Globus pallidus (tissue), 1 donor: ENCODE results near the gene URB1.
A peak's percentile ranks its signal among the peaks of the same experiment; 100 is the strongest.
"Not testable (repeated sequence)": the region's sequence is repeated elsewhere in the genome, so short reads cannot be mapped to it uniquely, and the experiment has no call there.

Experiments
- DNase-seq: peaks from one replicate; pipeline ENCODE4 v3.0.0-alpha.2; 2015; ENCODE audit warnings: low spot score

Gene URB1

DNA sequence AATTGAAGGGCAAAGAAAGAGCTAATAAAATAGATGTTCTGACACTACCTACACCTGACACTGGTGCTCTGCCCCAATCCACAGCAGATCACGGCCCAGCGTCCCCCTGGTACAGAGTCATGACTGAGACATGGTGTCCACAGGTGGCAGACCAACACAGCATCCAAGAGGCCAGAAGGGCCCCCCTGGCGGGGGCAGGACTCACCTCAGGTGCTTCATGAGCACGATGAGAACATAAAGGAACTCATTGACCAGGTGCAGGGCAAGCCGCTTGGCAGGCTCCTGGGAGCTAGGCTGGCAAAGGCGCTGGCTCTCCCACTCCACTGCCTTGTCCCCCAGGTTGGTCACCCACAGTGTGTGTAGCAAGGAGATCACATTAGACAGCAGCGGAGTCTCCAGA is 73.8 kb downstream of the URB1 start:
- no peak for DNase-seq

DNA sequence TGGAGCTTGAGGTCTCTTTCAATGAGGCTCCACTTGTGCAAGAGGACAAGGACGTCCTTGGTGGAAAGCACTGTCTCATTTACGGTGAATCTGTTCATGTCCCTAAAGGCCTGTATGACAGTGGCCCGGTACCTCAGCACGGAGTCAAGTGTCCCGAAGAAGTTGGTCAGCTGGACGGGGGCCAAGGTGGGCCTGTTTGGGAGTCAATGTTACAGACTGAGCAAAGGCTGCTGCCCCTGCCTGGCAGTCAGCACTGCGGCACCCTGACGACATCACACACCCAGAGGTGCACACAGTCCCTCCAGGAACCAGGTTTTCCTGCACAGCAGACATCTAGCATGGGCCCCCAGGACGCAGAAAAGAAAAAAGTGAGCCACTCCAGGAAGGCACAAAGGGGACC is 75.1 kb downstream of the URB1 start:
- DNase-seq: no peak

DNA sequence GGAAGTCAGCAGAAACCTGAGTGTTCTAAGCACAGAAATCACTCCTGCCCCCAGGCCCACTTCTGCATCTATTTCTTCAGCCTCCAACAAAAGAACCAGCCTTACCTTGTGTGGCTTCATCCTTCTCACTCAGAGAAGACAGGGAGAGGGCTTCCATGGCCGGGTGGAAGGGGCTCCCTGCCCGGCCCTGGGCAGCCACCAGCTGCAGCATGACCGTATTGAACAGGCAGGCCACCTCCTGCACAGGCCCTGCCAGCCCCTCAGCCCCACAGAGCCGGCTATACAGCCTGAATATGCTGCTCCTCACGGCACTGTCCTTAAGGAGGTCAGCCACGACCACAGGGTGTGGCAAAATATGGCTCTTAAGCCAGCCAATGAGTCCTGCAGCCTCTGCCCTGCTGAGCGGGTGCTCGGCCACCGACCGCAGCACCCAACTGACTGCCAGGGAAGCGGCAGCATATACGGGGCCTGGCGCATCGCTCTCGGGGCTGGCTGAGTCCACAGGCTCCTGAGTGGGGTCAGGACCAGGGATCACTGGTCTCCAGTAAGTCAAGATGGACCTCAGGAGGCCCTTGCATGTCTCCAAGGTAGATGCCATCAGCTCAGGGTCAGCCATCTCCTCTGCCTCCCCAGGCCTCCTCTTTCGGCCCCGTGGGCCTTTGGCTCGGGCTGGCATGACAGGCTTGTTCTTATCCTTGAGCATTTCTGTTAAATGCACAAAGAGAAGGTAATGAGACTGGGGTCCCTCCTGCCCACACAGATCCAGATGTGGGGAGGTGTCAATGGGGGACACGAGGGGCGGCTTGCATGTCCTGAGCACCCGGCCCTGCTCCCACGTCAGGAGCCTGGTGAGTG is 76.2 kb downstream of the URB1 start:
- DNase-seq: no peak

DNA sequence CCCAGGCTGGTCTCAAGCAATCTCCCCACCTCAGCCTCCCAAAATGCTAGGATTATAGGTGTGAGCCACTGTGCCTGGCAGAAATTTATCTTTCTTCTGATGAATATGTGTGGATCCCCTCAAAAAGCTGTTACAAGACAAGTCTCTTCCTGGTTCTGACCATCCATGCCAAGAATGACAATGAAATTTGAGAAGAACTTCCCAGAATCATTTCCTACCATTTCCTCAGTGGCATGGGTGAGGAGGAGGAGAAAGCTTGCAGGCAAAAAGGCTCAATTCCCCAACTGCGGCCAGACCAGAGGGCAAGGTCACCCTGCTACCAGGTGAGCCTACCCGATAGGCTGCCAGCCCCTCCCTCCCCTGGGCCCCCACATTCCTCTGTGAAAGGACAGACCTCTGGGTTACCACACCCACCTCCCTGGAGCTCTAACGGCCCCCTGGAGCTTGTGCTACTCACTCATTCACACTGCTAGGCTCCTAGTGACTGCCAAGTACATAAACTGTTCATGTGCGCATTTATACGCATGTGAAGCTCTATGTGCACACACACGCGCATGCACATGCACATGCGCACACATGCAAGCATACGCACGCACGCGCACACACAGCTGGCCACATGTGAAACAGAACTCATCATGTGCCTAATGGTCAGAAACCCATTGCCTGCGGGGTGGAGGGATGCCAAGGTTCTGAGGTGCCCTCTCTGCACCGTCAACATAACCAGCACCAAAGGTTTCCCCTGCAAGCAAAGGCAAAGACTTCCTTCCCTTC is 77.1 kb downstream of the URB1 start:
- DNase-seq: no peak

DNA sequence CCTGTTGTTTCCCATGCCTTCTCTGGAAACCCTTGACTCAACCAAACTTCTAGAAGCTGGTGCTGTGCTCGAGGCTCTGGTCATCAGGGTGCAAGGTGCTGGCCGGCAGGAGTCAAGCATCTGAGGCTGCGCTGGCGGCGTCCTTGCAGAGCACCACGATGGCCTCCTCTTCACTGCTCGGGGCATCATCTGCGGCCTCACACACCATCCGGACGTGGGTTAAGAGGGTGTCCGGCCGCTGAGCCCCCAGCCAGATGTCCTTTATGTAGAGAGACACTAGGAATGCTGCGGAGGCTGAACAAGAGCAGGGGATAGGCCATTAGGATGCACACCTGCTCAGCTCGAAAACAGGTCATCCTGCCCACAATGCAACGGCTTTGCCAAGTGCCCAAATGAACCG is 78.0 kb downstream of the URB1 start:
- DNase-seq: no peak

DNA sequence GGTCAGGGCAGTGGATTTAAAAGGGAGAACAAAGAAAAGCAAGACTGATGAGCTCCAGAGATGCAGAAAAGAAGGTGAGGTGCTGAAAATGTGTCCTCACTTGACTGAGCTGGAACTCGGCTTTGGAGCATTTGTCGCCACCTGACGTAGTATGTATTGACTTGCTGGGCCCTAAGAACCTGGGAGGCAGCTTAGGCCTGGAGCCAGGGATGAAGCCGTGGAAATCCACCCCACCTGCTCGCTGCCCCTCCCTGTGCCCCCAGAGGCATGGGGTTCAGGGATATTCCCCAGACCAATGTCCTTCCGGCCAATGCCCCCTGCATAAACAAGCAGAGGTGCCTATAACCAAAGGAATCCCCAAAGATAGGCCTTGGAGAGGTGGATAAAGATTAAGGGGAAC is 79.8 kb downstream of the URB1 start:
- DNase-seq: no peak

DNA sequence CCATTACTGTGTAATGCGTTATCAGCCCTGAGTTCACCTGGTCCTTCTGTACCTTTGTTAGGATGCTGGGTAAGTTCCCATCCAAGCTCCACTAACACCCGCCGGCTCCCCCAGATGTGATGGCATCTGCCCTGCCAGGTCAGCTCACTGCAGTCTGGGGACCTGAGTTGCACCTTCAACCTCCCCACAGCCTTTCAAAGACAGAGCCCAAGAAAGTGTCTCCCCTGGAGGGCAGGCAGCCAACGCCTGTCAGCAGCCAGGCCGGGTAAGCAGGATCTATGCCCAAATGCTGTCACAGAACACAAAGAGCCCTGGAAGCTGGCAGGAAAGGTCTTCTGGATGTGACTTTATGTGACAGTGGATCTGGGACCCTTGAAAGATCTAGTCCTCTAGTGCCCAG is 80.5 kb downstream of the URB1 start:
- no peak for DNase-seq

DNA sequence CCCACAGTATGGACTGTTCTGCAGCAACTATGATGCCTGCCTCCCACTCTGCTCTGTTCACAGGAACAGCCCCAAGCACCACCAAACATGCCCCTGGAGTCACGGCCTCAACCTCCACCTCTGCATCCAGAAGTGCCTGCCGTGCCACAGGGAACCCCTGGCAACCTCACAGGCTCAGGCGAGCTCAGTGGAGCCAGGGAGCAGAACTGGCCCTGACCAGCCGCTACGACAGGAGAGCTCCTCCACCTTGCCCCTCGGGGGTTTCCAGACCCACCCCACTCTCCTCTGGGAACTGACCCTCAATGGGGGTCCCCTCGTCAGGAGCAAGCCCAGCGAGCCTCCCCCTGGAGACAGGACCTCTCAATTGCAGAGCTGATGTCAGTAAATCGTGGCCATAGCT is 81.2 kb downstream of the URB1 start:
- DNase-seq: no peak

DNA sequence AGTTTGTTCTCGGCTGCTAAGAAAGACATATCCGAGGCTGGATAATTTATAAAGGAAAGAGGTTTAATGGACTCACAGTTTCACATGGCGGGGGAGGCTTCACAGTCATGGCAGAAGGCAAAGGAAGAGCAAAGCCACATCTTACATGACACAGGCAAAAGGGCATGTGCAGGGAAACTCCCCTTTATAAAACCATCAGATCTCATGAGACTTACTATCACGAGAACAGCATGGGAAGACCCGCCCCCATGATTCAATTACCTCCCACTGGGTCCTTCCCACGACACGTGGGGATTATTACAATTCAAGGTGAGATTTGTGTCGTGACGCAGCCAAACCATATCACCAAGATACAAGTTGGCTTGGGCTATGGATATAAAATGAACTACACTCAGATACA is 81.8 kb downstream of the URB1 start:
- not testable (repeated sequence) for DNase-seq

DNA sequence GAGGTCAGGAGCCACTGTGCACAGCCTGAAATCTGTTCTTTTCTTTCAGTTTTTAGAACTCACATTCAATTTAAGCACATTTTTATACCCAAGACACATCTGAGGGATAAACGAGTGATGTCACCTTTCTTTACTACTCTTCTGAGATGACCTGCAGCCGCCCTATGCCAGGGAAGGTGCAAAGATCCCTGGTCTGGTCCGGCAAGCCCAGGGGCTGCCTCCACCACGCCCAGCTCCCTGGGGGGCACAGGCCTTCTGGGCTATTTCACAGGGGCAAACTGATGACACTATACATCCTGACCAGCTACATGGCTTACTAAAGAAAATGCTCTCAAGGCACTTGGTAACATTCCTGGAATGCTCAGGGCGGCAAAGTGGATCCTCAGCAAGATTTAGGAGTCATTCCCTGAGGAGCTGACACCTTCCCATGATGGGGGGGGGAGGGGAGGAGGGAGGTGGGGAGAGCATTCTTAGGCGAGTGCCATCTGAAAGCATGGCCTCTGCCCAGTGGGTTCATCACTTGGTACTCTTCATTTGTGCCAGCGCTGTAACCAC is 82.8 kb downstream of the URB1 start:
- no peak for DNase-seq

DNA sequence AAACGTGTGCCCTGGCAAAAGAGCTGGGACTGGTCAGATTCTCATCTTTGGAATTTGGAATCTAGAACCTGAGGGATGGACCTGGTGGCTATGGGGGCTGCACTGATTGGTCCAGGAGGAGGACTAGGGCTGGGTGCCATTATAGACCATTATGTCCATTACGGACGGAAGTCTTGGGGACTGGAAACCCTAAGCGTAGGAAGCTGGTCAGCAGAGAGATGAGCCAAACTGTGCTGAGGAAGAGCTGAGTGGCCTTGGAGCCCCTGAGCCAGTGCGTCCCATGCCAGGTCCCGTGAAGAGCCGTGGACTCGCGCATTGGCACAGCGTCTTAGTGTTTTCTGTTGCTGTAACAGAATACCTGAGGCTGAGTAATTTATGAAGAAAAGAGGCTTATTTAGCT is 84.1 kb downstream of the URB1 start:
- DNase-seq: no peak

DNA sequence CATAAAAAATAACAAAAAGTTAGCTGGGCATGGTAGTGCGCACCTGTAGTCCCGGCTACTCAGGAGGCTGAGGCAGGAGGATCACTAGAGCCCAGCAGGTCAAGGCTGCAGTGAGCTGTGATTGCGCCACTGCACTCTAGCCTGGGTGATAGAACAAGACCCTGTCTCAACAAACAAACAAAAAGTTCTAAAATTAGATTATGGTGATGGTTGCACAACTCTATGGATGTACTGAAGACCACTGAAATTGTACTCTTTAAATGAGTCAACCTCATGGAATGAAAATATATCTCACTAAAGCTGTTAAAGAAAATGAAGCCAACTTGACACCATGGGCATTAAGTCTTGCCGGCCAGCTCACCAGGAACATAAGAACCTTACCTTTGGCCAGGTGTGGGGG is 85.1 kb downstream of the URB1 start:
- no peak for DNase-seq

DNA sequence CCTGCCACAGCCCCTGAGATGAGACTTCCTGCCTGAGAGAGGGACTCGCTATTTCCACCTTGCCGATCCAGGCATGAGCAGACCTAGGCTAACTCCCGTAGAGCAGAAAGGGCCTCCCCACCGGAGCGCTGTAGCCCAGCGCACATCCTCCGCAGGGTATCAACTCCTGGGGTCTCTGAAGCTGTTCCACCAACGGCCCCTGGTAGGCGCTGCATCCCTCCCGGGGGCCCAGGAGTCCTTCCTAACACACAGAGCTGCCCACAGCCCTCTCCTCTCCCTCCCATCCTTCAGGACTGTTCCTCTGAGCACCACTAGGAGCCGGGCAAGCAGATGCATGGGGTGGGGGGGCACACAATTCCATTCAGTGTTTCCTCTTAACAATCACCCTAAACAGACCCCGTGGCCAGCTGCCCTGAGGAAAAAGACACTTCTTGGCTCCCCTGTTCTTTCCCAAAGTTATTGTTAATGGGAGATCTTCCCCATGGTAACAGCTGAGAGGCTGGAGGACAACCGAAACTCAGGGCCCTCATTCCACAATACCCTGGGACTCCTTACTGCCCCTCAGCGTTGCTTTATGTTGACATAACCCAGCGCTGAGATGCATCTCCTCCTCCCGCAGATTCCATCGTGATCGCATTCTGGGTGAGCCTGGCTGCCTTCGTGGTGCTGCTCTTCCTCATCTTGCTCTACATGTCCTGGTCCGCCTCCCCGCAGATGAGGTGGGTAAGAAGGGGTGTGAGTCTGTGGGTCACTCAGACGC is 86.6 kb downstream of the URB1 start:
- DNase-seq: peak; percentile 96

DNA sequence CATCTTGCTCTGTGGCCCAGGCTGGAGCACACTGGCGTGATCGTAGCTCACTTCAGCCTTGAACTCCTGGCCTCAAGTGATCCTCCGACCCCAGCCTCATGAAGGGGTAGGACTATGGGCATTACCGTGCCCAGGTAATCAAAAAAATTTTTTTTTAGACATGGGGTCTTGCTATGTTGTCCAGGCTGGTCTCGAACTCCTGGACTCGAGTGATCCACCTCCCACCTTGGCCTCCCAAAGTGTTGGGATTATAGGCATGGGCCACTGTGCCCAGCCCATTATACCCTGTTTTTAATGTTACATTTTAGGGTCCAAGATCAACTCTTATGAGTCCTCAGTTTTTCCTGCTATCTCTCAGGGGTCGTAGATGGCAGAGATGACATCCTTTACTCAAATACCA is 87.8 kb downstream of the URB1 start:
- no peak for DNase-seq

DNA sequence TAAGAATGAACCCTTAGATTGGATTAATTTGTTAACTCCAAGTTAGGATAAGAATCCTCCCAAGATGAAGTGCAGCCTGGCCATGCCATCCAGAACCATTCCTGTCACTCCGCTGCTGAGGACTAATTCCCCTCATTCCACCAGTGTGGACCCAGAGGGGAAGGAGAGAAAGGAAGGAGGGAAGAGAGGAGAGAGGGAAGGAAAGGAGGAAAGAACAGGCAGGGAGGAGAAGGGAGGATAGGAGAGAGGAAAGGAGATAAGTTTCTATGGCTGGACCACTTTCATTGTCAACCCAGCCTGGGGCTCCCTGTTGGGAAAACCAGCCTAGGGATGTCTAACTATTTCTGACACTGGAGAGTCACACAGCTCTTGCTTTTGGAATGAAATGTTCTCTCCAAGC is 89.4 kb downstream of the URB1 start:
- no peak for DNase-seq

DNA sequence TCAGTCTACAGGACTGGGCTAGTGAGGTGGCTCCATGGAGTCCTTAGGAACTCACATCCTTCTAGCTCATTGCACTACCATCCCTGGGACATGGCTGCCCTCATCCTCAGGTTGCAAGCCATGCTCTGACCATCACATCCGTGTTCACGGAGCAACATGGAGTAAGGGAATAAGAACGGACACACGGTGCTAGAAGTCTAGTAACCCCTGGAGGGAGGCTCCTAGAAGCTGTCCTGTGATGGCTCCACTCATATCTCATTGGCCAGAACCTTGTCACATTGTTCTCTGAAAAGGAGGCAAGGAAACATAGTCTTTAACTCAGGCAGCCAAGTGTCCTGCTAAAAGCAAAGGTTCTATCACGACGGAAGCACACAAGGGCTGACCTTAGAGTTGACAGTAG is 90.3 kb downstream of the URB1 start:
- DNase-seq: no peak

DNA sequence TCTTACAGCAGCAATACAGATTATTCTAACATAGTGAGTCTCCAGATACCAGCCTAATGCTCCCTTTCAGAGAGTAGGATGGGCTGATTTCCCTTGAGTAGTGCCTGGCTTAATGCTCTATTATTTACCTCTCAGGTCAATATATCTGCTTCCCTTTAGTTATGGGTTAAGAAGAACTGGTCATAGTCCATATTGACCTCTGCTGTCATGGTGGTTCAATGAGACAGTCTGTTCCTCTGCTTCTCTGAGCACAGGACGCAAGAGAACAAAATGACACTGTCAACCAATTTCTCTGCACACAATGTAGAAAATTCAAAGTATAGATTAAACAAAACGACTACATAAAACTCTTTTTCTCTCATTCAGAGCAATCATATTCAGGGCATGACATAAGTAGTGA is 91.2 kb downstream of the URB1 start:
- no peak for DNase-seq

DNA sequence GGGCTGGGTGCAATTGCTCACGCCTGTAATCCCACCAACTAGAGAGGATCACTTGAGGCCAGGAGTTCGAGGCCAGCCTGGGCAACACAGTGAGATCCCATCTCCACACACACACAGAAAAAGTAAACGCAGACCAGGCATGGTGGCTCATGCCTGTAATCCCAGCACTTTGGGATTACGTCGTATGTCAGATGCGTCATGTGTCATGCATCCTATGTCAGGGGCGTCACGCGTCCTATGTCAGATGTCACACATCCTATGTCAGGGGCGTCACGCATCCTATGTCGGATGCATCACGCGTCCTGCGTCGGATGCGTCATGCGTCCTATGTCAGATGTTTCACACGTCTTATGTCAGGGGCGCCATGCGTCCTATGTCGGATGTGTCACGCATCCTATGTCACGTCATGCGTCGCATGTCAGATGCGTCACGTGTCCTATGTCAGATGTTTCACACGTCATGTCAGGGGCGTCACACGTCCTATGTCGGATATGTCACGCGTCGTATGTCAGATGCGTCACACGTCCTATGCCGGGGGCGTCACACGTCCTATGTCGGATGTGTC is 92.6 kb downstream of the URB1 start:
- DNase-seq: no peak

DNA sequence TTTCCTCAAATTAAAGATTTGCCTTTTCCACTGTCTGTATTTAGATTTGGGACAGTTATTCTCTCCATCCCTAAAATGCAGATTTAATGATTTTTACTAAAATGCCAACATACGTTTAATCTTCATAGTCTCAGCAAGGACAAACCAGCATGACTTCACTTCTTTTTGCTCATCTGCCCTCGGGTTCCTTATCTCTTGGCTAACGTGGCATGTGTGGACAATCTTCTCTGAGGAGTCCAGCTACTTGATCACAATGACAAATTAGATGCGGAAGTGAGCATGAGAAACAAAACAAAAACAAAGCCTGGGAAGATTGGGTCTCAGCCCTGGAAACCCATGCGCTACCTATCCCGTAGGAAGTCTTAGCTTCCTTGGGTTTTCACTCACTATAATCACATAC is 93.1 kb downstream of the URB1 start:
- no peak for DNase-seq

DNA sequence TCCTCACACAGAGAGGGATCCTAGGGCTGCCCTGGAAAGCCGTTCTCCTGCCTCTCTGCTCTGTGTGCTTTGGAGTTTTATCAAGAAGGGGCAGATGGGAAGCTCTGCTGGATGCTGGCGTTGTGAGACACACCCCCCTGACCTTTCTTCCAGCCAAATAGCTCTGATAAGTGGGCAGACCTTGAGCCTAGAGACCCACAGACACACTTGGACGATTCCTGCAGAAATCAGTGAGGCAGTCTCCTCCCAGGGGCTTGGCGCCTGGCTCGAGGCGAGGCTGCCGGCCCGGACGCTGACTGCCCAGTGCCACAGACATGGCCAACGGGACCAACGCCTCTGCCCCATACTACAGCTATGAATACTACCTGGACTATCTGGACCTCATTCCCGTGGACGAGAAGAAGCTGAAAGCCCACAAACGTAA is 94.1 kb downstream of the URB1 start, which contains the start of gene MRAP:
TSS of gene MRAP (plus strand) at position 198 of the 424 bp plus-strand sequence. CDS start at position 315, 117 bp downstream.
- no peak for DNase-seq

DNA sequence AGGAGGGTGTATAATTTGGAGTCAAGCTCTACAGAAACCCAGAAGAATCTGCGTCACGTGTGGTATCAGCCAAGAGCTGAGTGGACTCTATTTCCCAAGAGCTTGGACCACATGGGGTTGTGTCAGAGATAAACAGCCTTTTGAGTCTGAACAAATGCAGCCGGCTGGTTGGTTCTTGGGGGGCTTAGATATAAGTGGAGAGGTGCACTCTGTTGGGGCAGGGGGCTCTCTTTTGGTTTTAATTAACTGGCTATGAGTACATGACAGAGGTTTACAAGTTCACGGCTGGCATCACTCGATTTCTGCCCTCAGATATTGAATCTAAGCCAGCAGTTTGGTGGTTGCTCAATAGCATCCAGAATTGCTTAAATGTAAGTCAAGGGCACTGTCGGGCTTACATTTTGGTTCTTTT is 94.7 kb downstream of the URB1 start:
- no peak for DNase-seq

DNA sequence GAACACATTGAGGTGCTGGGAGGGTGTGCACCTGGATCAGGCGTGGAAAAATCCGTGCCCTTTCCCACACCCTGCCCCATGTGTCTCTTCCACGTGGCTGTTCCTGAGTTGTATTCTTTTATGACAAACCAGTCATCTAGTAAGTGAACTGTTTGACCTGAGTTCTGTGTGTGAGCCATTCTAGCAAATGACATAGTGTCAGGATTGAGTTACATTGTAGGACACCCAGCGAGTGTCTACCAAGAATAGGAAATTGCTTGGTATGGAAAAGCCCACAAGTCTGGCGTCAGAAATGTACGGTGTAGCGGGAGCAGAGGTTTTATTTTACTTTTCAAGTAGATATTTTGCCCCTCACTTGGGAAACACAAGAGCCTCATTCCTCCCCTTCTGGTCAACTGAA is 95.4 kb downstream of the URB1 start:
- no peak for DNase-seq
